LNCAP (cell line): ENCODE results near the gene KLHL22.

ENCODE experiments used
- CTCF ChIP-seq: fragments of 450-650 bp; IDR thresholded peaks from 2 replicates; pipeline ENCODE4 v1.5.1; 2017; ENCODE audit warnings: mild to moderate bottlenecking

The KLHL22 gene

GRCh38 chr22:20392983-20393704 lies 102.5 kb downstream of the KLHL22 start:
- no peak for TF ChIP-seq CTCF
